HG03575 (cell line): ENCODE measurements around the gene RHOA.
"Not testable (repeated sequence)": the region's sequence is repeated elsewhere in the genome, so short reads cannot be mapped to it uniquely, and the experiment has no call there.

Experiments used
- ATAC-seq: cut with Tn5 transposase; IDR thresholded peaks from one replicate; pipeline ENCODE4 v1.9.1; 2021; ENCODE audit not compliant: unreplicated experiment, insufficient number of reproducible peaks, low FRiP score; ENCODE audit errors: extremely low read depth

Gene RHOA

GRCh38 chr3:49339941-49340800 is 71.6 kb downstream of the RHOA start, which contains the start of gene USP4:
USP4 (minus strand) TSS chr3:49340053; CDS start chr3:49340024, 29 bp downstream.
- ATAC-seq: no peak

GRCh38 chr3:49339581-49339940 is 72.2 kb downstream of the RHOA start:
- no peak for ATAC-seq

- no peak for ATAC-seq
Observed at GRCh38 chr3:49333916-49334633, 77.7 kb downstream of the RHOA start.

DNA sequence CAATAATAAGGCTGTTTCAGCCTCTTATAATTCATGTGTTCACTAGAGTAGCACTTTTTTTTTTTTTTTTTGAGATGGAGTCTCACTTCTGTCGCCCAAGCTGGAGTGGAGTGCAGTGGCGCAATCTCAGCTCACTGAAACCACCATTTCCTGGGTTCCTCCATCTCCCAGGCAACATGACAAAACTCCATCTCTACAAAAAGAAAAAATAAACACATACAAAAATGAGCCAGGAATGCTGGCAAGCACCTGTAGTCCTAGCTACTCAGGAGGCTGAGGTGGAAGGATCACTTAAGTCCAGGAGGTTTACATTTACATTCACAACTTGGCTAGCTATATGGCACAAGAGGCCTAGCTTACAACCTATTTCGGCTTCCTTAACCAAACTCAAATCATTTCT is 78.7 kb downstream of the RHOA start:
- no peak for ATAC-seq

- no peak for ATAC-seq
Observed at GRCh38 chr3:49329186-49329585, 82.6 kb downstream of the RHOA start.

- not testable (repeated sequence) for ATAC-seq
Observed at GRCh38 chr3:49328350-49328749, 83.4 kb downstream of the RHOA start.

- no peak for ATAC-seq
Observed at GRCh38 chr3:49327485-49327884, 84.3 kb downstream of the RHOA start.

DNA sequence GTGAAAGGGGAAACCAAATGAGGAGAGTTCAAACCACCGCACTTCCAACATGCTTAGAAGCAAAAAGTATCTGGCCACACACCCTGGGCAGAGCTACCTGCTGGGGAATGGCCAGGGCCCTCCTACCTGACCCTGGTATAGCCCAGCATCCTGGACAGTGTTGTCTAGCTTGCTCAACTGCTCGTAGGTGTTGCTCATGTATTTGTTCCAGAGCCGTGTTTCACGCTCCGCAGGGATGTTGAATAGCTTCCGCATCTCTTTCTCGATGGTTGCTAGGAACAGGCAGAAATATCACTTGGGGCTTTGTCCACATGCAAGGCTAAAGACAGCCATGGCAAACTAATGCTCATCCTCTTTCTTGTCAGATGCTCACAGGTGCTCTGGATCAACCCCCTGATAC is 87.0 kb downstream of the RHOA start:
- no peak for ATAC-seq

- ATAC-seq: no peak
Observed at GRCh38 chr3:49316696-49317457, 94.9 kb downstream of the RHOA start.

DNA sequence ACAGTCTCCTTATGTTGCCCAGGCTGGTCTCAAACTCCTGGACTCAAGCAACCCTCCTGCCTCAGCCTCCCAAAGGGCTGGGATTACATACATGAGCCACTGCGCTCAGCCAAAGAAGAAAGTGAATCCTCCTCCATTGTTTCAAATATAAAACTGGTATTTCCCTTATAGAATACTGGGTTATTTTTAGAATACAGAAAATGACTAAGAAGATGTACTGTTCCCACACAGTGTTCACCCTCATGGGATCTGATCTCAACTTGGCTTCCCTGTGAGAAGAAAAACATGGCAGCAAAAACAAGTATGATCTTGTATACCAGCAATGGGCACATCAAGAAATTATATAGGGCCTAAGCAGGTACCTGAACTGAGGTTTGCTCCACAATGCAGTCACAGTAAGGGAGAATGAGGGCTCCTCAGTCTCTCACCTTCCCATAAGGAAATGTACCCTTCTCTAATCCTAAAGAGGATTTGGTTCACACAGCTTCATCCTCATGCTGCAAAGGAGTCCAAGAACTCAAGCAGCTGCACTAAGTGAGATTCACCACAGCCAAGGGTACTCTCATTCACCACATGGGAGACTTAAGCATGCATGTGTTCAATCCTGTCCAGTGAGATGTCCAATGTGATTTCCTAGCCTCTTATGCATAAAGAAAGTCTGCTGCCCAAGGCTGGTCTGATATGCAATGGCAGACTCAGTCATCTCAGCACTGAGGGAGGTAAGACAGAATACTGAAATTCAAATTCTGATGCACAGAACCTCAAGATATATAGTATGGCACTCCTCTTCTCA is 97.7 kb downstream of the RHOA start:
- no peak for ATAC-seq

DNA sequence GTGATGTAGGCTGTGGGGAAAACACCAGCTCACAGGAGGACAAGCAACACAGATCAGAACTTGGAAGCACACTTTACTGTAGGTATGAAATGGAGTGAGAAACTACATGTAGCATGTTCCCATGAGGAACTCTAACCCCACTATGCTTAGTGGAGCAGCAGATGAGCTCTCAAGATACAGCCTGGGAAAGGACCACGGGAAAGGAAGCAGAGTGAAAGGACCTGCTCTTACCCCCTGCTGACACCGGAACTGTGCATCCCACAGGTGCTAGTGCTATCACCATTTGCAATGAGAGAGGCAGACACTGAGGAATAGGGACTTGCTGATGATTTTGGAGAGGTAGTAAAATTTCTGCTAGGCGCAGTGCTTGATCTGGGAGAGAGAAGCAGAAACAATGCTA is 100.5 kb downstream of the RHOA start:
- ATAC-seq: no peak

DNA sequence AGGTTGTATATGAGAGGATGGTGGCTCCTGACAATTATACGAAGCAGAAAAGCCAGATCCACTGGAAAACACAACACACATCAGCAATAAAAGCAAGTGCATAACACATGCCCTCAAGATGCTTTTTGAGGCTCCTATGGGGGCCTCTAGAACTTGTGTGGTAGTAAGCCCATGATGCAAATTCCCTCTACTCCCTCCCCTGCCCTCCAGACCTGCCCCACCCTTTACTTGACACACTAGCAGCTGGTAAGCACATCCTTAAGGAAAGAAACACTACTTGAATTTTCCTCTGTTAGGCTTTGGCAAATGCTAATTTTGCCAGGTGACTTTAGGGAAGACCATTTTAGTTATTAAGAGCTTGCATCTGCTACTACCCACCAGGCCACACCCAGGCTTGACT is 101.1 kb downstream of the RHOA start:
- no peak for ATAC-seq
